DMS153 (cell line): ENCODE data around the gene XYLT1.

Source experiments
- DNase-seq: peaks from one replicate; lab custom pipeline; 2025; lab: John Stamatoyannopoulos, UW

The XYLT1 gene

GRCh38 chr16:17098685-17099084 is 372.1 kb downstream of the XYLT1 start:
- DNase-seq = no peak

GRCh38 chr16:17084130-17084529 is 386.6 kb downstream of the XYLT1 start:
- DNase-seq = no peak

- peak; percentile 21 for DNase-seq
These were observed 387.1 kb downstream of the XYLT1 start for GRCh38 chr16:17083628-17084027.

- DNase-seq = no peak
These were observed 388.5 kb downstream of the XYLT1 start for GRCh38 chr16:17082095-17082882.

- DNase-seq = no peak
These were observed 390.7 kb downstream of the XYLT1 start for GRCh38 chr16:17080105-17080504.

- DNase-seq = no peak
These were observed 391.7 kb downstream of the XYLT1 start for GRCh38 chr16:17078931-17079631.

- DNase-seq = no peak
These were observed 393.8 kb downstream of the XYLT1 start for GRCh38 chr16:17076818-17077498.

GRCh38 chr16:17076092-17076754 is 394.5 kb downstream of the XYLT1 start:
- no peak for DNase-seq

- DNase-seq = no peak
These were observed 398.7 kb downstream of the XYLT1 start for GRCh38 chr16:17072104-17072503.

GRCh38 chr16:17070882-17071592 is 399.7 kb downstream of the XYLT1 start:
- no peak for DNase-seq

GRCh38 chr16:17069681-17070080 is 401.1 kb downstream of the XYLT1 start:
- no peak for DNase-seq

GRCh38 chr16:17068524-17068923 is 402.2 kb downstream of the XYLT1 start:
- no peak for DNase-seq

GRCh38 chr16:17067882-17068281 is 402.9 kb downstream of the XYLT1 start:
- DNase-seq = no peak

- peak; percentile 59 for DNase-seq
These were observed 407.3 kb downstream of the XYLT1 start for GRCh38 chr16:17063201-17064139.

- DNase-seq = peak; percentile 48
These were observed 408.1 kb downstream of the XYLT1 start for GRCh38 chr16:17062676-17063075.

GRCh38 chr16:17061326-17061725 is 409.4 kb downstream of the XYLT1 start:
- DNase-seq = no peak

GRCh38 chr16:17058471-17058870 is 412.3 kb downstream of the XYLT1 start:
- DNase-seq = no peak

GRCh38 chr16:17056666-17057065 is 414.1 kb downstream of the XYLT1 start:
- DNase-seq = no peak

GRCh38 chr16:17053536-17054160 is 417.1 kb downstream of the XYLT1 start:
- no peak for DNase-seq
